ENCODE results near the gene ABCA3.

The ABCA3 gene

DNA sequence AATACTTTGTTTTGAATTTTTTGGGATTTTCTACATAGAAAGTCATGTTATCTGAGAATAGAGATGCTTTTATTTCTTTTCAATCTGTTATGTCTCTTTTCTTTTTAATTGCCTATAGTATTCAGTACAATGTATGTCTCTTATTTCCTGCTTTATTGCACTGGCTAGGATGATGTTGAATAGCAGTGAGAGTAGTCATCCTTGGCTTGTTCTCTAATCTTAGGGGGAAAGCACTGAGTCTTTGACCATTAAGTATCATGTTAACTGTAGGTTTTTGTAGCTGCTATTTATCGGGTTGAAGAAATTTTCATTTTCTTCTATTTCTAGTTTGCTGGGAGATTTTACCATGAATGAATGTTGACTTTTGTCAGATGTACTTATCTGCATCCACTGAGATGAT lies 10.0 kb upstream of the ABCA3 start:
- no peak for DNase-seq (ENCODE audit: low read depth)

DNA sequence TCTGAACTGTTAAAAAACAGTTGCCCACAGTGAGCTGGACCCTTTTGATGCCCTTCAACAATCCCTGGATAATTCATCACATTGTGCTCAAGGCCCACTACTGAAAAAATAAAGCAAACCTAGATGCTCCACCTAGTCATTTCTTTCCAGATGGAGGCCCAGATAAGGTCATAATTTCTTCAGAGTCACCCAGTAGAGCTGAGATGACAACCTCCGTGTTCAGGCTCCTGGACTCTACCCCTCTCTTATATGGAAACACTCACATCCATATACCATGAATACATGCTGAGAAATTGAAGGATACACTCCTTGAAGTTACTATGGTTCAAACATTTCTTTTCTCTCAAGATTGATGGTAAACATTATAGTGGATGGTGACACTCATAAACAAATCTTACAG lies 2.7 kb upstream of the ABCA3 start:
- DNase-seq (ENCODE audit: low read depth): no peak

DNA sequence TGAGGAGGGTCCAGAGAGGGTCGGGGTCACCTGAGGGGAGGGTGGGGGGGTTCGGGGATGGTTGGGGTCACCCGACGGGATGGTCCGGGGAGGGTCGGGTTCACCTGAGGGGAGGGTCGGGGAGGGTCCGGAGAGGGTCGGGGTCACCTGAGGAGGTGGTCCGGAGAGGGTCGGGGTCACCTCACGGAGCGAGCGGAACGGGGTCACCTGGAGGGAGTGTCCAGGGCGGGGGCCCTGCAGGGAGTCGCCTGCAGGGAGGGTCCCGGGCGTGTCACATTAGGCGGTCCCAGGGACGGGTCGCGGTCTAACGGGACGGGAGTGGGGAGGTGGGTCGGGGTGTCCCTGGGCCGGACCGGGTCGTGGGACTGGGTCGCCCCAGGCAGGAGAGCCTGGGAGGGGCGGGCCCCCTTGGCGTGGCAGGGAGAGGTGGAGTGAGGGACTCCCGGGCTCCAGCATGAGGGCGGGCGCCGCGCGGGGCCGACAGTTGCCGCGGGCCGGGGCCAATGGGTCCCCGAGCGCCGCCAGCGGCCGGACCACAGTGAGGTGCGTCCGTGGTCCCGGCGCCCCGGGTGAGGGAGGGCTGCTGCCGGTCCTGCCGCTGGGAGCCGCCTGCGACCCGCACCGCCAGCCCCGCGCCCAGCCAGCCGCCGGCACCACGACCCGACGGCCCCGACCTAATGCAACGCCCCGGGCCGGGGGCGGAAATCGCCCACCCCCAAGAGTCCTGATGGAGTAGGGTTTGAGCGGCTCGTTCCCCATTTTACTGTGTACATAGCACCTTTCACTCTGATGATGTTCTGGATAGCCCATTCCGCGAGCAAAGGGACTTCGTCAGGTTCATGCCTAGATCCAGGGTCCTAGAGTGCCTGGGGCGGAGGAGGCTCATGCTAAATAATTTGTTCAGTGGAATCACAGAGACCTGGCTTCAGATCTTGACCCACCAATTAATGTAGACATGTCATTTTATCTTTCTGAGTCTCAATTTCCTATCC lies 1.2 kb upstream of the ABCA3 start:
- no peak for DNase-seq (ENCODE audit: low read depth)

- DNase-seq (ENCODE audit: low read depth): no peak
Observed at GRCh38 chr16:2339521-2340484, 725 bp downstream of the ABCA3 start.

- no peak for DNase-seq (ENCODE audit: low read depth)
Observed at GRCh38 chr16:2337431-2338296, 2.9 kb downstream of the ABCA3 start.

DNA sequence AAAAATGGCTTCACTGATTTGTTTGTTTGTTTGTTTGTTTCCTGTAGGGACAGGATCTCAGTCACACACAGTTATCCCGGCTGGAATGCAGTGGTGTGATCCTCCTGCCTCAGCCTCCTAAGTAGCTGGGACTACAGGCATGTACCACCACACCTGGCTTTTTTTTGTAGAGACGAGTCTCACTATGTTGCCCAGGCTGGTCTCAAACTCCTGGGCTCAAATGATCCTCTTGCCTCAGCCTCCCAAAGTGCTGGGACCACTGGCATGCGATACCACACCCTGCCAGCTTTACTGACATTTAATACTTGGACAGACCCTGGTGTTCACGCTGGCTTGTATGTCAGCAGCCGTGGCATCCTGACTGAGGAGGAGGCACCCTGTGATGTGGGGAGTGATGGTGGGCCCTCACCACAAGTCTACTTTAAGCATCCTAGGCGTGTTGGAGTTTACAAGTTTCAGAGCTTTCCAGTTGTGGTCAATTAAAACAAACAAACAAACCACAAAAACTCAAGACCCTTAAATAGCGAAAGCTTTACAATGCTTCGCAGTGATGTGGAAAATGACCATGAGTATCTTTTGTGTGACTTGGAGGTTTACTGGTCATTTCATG lies 5.1 kb downstream of the ABCA3 start:
- DNase-seq (ENCODE audit: low read depth): no peak

DNA sequence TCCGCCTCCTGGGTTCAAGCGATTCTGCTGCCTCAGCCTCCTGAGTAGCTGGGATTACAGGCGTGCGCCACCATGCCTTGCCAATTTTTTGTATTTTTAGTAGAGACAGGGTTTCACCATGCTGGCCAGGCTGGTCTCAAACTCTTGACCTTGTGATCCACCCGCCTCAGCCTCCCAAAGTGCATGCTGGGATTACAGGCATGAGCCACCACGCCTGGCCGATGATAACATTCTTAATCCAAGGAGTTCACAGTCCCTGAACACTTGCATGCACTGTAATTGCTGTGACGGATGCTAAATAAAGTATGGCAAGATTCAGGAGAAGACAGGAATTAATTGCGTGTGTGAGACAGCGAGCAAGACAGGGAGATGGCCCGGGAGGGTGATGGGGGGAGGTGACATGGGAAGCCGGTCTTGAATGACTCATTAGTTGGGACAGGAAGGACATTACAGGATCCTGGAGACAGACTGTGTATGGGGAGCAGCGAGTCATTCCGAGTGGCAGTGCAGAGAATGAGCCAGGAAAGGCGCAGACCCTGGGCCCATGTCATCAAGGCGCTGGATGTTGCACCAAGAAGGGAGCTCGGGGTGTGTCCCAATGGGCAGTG lies 6.7 kb downstream of the ABCA3 start:
- no peak for DNase-seq (ENCODE audit: low read depth)

- DNase-seq (ENCODE audit: low read depth): no peak
Observed at GRCh38 chr16:2333231-2333630, 7.3 kb downstream of the ABCA3 start.

DNA sequence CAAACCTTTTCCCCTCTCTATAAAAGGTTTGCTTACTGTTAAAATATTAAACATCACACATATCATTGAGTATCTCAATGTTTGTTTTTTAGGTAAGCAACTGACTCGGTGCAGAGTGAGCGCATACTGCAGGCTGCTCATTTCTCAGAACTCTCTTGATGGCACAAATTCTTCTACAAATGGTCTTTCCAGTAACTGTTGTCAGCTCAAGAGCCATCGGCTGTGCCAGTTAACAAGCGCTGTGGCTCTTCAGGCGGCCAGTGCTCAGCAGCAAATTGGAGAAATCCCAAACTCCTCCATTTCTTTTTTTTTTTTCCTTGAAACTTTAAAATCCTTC lies 8.6 kb downstream of the ABCA3 start:
- no peak for DNase-seq (ENCODE audit: low read depth)

DNA sequence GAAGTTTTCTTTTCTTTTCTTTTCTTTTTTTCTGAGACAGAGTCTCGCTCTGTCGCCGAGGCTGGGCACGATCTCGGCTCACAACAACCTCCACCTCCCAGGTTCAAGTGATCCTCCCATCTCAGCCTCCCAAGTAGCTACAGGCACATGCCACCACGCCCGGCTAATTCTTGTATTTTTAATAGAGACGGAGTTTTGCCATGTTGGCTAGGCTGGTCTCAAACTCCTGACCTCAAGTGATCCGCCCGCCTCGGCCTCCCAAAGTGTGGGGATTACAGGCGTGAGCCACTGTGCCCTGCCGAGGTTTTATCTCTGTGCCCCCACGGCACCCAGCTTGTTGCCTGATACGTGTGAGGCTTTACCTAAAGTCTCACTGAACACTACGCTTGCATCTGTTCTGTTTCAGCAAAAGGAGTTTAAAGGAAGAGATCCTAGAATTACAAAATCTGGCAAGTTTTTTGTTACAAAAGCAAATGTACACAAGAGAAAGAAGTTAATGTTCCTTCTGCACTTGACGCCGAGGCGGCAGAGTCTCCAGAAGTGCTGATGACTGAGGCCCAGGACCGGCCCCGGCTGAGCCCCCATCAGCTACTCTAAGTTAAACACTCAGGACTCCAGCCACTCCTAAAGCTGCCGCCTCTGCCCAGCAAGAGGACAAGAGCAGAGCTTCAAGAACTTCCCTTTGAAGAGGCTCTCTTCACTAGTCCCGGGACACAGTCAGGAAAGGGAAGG lies 9.2 kb downstream of the ABCA3 start:
- no peak for DNase-seq (ENCODE audit: low read depth)

GRCh38 chr16:2329532-2329931 lies 11.0 kb downstream of the ABCA3 start:
- DNase-seq (ENCODE audit: low read depth): no peak

DNA sequence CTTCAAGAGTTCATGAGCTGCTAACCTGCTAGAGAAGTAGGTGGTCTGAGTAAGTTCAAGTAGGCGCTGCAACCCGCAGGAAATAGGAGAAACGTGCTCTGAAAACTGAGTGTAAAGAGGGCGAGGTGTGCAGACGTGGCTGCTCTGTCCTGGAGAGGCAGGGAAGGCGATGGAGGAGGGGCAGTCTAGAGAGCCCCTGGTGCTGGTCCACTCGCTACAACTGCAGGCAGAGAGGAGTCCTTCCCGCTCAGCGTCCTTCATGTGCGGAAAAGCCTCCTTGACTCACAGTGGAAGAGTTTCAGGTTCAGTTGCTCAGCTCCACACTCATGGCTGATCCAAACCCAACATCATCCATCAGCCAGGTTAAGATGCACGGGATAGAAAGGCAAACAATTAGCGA lies 12.1 kb downstream of the ABCA3 start:
- no peak for DNase-seq (ENCODE audit: low read depth)

DNA sequence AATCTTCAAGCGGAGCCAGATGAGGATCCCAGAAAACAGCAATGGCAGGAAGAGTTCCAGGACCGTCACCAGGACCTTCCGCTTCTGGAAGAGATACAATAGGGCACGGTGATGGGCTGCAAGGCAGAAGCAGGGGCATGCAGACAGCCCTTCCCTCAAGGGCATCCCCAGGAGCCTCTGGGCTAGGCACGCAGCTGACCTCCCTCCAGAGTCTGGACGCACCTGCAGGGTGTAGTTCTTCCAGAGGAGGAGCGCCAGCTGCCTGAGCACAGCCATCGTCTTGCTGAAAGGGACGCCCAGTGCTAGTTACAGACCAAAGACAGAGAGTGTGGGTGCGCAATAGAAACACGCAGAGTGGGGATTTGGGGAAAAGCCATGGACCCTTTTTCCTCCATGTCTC lies 14.3 kb downstream of the ABCA3 start:
- no peak for DNase-seq (ENCODE audit: low read depth)

GRCh38 chr16:2325791-2326190 lies 14.7 kb downstream of the ABCA3 start:
- no peak for DNase-seq (ENCODE audit: low read depth)

- no peak for DNase-seq (ENCODE audit: low read depth)
Observed at GRCh38 chr16:2325181-2325580, 15.3 kb downstream of the ABCA3 start.

DNA sequence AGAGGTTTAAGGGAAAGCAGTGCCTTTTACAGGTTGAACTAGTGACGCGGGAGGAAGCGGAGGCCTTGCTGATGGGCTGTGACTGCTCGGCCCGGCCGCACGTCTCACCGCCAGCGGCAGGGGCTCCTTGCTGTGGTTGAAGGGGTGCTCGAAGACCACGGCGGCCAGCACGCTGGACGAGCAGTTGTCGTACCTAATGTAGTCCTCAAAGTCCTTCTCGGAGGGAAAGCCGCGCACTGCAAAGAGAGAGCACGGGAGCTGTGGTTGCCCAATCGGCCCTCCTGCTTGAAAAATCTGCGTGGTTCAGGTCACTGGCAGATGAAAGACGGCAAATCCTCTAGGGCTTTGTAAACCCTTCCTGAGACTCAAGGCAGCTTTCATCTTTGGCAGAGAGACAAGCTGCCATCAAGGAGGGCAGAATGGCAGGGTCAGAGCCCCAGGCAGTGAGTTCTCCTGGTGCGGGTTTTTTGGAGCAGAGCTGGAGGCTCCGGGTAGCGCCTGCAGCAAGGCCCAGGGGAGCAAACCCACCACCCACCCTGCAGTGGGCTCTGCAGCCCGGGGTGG lies 16.1 kb downstream of the ABCA3 start:
- no peak for DNase-seq (ENCODE audit: low read depth)

GRCh38 chr16:2323701-2324100 lies 16.8 kb downstream of the ABCA3 start:
- no peak for DNase-seq (ENCODE audit: low read depth)

DNA sequence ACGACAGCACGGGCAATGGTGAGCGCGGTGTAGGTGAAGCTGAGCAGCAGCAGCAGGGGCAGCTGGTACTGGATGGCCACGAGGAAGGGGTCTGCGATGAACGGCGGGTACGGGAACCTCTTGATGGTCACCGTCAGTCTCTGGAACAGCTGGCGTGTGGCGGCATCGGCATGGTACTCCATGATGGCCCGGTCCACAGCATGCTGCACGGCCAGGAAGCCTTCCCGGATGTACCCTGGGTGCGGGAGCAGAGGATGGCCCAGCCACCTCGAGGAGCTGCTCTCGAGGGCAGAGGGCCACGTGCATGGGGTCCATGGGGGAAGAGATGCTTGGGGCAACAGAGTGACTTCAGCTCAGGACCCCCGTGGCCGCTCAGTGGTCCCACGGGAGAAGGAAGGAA lies 20.9 kb downstream of the ABCA3 start:
- no peak for DNase-seq (ENCODE audit: low read depth)

DNA sequence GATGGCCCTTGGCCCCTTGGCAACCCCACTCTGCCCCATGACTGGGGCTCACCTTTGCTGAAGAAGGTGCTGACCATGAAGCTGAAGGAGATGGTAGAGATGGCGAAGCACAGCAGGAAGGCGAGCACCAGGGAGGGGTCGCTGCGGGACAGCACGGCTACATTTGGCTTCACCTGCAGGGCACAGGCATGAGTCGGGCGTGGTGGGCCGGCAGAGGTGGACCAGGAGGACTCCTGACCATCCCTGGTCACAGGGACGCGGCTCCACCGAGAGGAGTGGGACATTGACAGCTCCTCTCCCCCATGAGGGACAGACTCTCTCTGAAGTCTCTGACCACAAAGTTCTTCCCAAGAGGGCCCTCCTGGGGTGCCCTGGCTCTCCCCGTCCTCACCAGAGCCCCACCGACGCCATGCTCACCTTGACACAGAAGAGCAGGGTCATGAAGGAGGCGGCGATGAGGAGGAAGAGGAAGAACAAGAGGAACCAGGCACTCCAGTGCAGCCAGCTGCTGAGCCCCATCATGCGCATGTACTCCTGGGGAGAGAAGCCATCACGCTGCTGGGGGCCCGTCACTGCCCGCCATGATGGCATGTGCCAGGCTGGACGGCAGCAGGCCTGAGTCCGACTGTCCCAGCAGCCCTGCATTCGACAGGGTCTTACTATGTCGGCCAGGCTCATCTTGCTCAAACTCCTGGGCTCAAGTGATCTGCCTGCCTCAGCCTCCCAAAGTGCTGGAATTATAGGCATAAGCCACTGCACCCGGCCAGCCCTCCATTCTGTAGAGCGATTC lies 23.1 kb downstream of the ABCA3 start:
- DNase-seq (ENCODE audit: low read depth): no peak
